ENCODE results near the gene MYO18B. TPM values are rescaled to one million over a fixed set of nuclear protein-coding genes. Genes with fewer than 3 reads are reported as not detected.

Gene MYO18B
- total and polyA plus RNA-seq, 2 donors (not counting 1 experiment from before 2014, with no cell fraction given) = 0.15 TPM; not detected in 1

DNA sequence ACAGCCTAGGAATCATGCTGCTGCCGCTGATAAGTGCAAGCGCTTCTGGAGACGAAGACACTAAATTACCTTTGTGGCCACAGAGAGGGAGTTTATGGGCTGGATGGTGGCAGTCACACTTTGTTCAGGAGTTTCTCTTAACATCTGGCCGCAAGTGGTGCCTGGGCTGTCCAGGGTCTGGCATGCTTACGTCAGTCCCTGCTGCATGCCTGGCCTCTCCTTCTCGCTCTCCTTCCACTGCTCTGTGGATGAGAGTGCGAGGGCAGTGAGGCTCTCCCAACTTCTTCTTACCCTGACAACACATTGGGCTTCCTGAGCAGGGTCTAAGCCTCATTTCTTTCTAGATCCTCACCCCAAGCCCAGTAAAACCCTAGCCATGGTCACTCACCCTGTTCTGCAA is 266.6 kb downstream of the MYO18B start:
- Histone ChIP-seq H3K36me3 (replicated peaks in 1 of 2; ENCODE audit: control extremely low read depth in 1 of 2, control insufficient read depth in 1 of 2, extremely low read depth in 1 of 2, insufficient read depth in 2 of 2, low read length in 1 of 2) (no peaks in the 10 kb centered on the region), H3K9ac (ENCODE audit: low read length) (no peak overlapping the region), H3K4me3 (ENCODE audit: control extremely low read depth in 1 of 5, extremely low read depth in 1 of 5, insufficient read depth in 1 of 5, low read depth in 2 of 5, low read length in 4 of 5) (no peak overlapping the region), H2AFZ (ENCODE audit: insufficient read depth, low read depth, low read length, poor library complexity, severe bottlenecking) (no peak overlapping the region), H3K4me1 (ENCODE audit: control insufficient read depth in 2 of 2, insufficient read depth in 2 of 2, low read length in 2 of 2) (no peaks in the 10 kb centered on the region), H3K27ac (ENCODE audit: low read length in 2 of 2) (no peak overlapping the region), H4K20me1 (ENCODE audit: control insufficient read depth, insufficient read depth, low read length, poor library complexity, severe bottlenecking) (no peaks in the 10 kb centered on the region), H3K9me3 (ENCODE audit: control extremely low read depth in 1 of 3, control insufficient read depth in 2 of 3, insufficient read depth in 1 of 3, low read length in 2 of 3) (peaks cover 0 to 10% (median 8%) of the 10 kb centered on the region in 3 donors), H3K79me2 (ENCODE audit: control insufficient read depth, insufficient read depth, low read length) (no peaks in the 10 kb centered on the region), H3K4me2 (replicated peaks; ENCODE audit: low read depth, low read length, poor library complexity, severe bottlenecking) (no peak overlapping the region), H3K27me3 (replicated peaks in 1 of 4; ENCODE audit: control extremely low read depth in 1 of 4, control insufficient read depth in 3 of 4, insufficient read depth in 4 of 4, low read length in 3 of 4) (peaks cover 0 to 4% (median 0%) of the 10 kb centered on the region in 4 experiments)
- intact Hi-C loops (cut with micrococcal nuclease) = no loop called here
- TF ChIP-seq, protein P1, sequence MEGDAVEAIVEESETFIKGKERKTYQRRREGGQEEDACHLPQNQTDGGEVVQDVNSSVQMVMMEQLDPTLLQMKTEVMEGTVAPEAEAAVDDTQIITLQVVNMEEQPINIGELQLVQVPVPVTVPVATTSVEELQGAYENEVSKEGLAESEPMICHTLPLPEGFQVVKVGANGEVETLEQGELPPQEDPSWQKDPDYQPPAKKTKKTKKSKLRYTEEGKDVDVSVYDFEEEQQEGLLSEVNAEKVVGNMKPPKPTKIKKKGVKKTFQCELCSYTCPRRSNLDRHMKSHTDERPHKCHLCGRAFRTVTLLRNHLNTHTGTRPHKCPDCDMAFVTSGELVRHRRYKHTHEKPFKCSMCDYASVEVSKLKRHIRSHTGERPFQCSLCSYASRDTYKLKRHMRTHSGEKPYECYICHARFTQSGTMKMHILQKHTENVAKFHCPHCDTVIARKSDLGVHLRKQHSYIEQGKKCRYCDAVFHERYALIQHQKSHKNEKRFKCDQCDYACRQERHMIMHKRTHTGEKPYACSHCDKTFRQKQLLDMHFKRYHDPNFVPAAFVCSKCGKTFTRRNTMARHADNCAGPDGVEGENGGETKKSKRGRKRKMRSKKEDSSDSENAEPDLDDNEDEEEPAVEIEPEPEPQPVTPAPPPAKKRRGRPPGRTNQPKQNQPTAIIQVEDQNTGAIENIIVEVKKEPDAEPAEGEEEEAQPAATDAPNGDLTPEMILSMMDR (IDR thresholded peaks at IDR 0.05) = no peak
- TF ChIP-seq EZH2 (IDR thresholded peaks at IDR 0.05; ENCODE audit: borderline replicate concordance, insufficient read depth, low read depth, low read length, poor library complexity, severe bottlenecking) = no peak
- Mint-ChIP-seq H3K27ac (no peak overlapping the region), H3K4me3 (no peak overlapping the region), H3K9me3 (ENCODE audit: insufficient read depth) (peaks cover 4% of the 10 kb centered on the region), H3K27me3 (peaks cover 27% of the 10 kb centered on the region), H3K4me1 (no peaks in the 10 kb centered on the region)
- DNase-seq (no peak), ATAC-seq (ENCODE audit: low read depth) (no peak)
- CTCF ChIA-PET = no interaction called here
- POLR2A ChIA-PET = no interaction called here
- whole genome bisulfite sequencing (ENCODE audit: insufficient coverage) = 51% methylated on average over 7 of the region's 7 CpGs

DNA sequence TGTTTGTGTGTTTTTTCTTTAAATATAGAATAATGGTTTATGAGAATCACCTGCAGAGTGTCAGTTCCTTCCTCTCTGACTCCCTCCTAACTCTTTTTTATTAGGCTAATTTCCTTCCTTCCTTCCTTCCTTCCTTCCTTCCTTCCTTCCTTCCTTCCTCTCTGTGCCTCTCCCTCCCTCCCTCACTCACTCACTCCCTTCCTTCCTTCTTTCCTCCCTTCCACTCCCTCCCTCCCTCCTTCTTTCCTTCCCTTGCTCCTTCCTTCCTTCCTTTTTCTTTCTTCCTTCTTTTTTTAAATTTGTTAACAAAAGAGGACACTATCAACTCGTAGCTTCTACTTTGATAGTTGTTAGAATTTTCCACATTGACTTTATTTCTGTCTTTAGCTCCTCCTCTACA is 274.9 kb downstream of the MYO18B start:
- WGBS (ENCODE audit: insufficient coverage) = no CpG with 5 or more reads among the region's 1 CpG
- Histone ChIP-seq H3K27ac (ENCODE audit: low read length in 2 of 2) (no peak overlapping the region), H3K4me3 (ENCODE audit: control extremely low read depth in 1 of 5, extremely low read depth in 1 of 5, insufficient read depth in 1 of 5, low read depth in 2 of 5, low read length in 4 of 5) (no peak overlapping the region), H3K9ac (ENCODE audit: low read length) (no peak overlapping the region), H3K4me2 (replicated peaks; ENCODE audit: low read depth, low read length, poor library complexity, severe bottlenecking) (no peak overlapping the region), H4K20me1 (ENCODE audit: control insufficient read depth, insufficient read depth, low read length, poor library complexity, severe bottlenecking) (no peaks in the 10 kb centered on the region), H3K9me3 (ENCODE audit: control extremely low read depth in 1 of 3, control insufficient read depth in 2 of 3, insufficient read depth in 1 of 3, low read length in 2 of 3) (no peaks in the 10 kb centered on the region), H3K36me3 (replicated peaks in 1 of 2; ENCODE audit: control extremely low read depth in 1 of 2, control insufficient read depth in 1 of 2, extremely low read depth in 1 of 2, insufficient read depth in 2 of 2, low read length in 1 of 2) (no peaks in the 10 kb centered on the region), H3K4me1 (ENCODE audit: control insufficient read depth in 2 of 2, insufficient read depth in 2 of 2, low read length in 2 of 2) (no peaks in the 10 kb centered on the region), H3K79me2 (ENCODE audit: control insufficient read depth, insufficient read depth, low read length) (no peaks in the 10 kb centered on the region), H2AFZ (ENCODE audit: insufficient read depth, low read depth, low read length, poor library complexity, severe bottlenecking) (no peak overlapping the region), H3K27me3 (replicated peaks in 1 of 4; ENCODE audit: control extremely low read depth in 1 of 4, control insufficient read depth in 3 of 4, insufficient read depth in 4 of 4, low read length in 3 of 4) (peaks cover 0 to 6% (median 1%) of the 10 kb centered on the region in 4 experiments)
- Mint-ChIP-seq H3K9me3 (ENCODE audit: insufficient read depth) (peaks cover 6% of the 10 kb centered on the region), H3K27ac (no peak overlapping the region), H3K4me3 (no peak overlapping the region), H3K27me3 (peaks cover 37% of the 10 kb centered on the region), H3K4me1 (no peaks in the 10 kb centered on the region)
- no peak for ATAC-seq (ENCODE audit: low read depth)
- ChIA-PET CTCF (no interaction called here), POLR2A (no interaction called here)
- TF ChIP-seq, protein P1 (IDR thresholded peaks at IDR 0.05) = no peak
- no peak for TF ChIP-seq EZH2 (IDR thresholded peaks at IDR 0.05; ENCODE audit: borderline replicate concordance, insufficient read depth, low read depth, low read length, poor library complexity, severe bottlenecking)
- DNase-seq = no peak
- intact Hi-C loops (cut with micrococcal nuclease) = no loop called here
